GM18520 (cell line): ENCODE results near the gene ANAPC16.
A peak's percentile ranks its signal among the peaks of the same experiment; 100 is the strongest.
"Not testable (repeated sequence)": the region's sequence is repeated elsewhere in the genome, so short reads cannot be mapped to it uniquely, and the experiment has no call there.

Experiments
- ATAC-seq: cut with Tn5 transposase; IDR thresholded peaks from one replicate; pipeline ENCODE4 v1.9.1; 2021; ENCODE audit not compliant: unreplicated experiment

Gene ANAPC16

DNA sequence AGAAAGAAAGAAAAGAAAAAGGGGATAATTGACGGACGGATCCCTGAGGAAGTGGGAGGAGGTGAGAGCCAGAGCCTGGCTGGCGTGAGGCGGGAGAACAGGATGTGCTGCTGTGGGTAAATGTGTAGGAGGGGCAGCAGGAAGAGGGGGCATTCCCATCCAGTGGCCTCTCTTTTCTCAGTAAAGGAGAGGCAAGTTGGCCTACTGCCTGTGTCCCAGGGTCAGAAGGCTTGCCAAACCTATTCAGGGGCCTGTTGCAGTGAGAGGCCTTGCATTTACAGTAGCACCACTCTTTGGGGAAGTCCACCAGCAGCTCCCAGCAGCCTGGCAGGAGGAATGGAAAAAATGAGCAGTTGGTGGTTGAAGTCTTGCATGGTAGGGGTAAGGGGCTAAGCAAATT is 26.9 kb downstream of the ANAPC16 start:
- ATAC-seq, result no peak

DNA sequence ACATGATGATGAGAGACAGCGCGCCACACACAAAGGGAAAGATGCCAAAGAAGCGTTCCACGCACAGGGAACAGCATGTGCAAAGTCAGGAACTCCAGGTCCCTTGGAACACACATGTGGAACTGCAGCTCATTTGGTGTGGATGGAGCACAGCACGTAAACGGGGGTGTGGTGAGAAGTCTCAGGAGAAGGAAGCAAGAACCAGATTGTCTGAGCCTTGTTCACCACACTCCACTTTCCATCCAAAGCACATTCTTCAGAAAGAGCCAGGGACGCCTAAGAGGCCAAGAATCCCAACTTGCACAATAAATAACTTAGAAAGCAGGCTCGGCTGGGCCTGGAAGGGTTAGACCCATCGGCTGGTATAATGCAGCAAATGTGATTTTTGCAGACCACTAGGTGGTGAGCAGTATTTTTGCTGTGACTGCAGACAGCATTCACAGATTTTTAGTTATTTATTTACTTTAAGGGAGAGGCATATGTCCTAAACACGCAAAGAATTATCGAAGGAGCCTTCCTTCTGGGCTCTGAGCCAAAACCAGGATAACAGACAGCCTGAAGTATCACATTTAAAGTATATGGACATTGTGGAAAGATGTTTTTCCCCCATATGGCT is 28.1 kb downstream of the ANAPC16 start:
- ATAC-seq, result no peak

DNA sequence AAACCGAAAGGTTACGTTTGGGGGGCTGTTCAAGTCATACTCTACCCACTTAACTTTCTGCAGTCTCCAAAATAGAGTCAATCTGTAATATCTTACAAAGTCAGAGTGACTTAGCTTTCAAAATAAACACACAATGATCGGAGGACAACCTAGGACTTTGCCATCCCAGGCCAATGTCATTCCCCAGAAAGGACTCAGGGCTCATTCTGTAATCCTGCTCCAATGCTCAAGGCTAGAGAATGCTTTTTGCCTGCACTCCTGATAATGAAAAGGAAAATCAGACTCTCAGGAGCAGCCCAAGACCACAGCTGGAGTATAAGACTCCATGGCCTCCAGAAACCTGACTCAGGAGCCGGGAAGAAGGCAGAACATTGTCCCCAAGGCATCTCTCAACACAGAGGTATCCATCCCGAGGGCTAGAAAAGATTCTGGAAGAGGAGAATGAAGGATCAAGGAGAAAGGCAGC is 28.8 kb downstream of the ANAPC16 start:
- ATAC-seq, result no peak

DNA sequence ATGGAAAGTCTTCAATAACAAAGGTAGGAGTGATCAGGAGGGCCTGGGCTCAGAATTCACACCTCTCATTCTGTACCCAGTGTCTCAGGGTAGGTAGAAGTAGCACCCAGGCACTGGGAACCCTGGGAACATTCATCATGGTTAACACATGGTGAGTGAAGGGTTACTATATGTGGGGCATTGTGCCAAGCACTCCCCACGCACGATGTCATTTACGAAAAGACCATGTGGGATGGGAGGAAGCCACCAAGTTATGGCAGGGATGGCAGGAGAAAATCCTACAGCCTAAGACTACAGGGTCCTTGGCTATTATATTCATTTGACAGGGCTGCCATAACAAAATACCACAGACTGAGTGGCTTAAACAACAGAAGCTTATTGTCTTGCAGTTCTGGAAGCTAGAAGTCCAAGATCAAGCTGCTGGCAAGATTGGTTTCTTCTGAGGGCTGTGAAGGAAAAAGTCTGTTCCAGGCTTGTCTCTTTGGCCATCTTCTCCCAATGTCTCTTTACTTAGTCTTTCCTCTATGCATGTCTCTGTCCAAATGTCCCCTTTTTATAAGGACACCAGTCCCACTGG is 30.2 kb downstream of the ANAPC16 start:
- no peak for ATAC-seq

GRCh38 chr10:72248468-72249151 is 32.8 kb downstream of the ANAPC16 start:
- peak; percentile 75 for ATAC-seq

GRCh38 chr10:72249176-72249862 is 33.5 kb downstream of the ANAPC16 start:
- ATAC-seq, result not testable (repeated sequence)

DNA sequence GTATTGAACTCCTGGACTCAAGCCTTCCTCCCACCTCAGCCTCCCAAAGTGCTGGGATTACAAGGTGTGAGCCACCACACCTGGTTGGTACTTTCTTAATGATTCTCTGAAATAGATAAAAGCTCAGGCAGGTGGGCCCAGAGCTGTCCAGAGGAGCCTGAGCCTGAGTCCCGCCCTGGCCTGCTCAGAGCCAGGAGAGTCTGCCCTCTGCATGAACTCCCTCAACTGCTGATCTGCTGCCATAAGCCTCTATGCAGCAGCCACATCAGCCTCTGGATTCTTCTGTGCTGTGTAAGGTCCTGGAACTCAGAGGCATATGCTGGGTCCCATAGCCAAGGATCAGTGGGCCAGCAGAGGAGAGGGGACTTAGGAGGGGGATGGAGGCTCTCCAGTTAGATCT is 34.9 kb downstream of the ANAPC16 start:
- ATAC-seq, result no peak

DNA sequence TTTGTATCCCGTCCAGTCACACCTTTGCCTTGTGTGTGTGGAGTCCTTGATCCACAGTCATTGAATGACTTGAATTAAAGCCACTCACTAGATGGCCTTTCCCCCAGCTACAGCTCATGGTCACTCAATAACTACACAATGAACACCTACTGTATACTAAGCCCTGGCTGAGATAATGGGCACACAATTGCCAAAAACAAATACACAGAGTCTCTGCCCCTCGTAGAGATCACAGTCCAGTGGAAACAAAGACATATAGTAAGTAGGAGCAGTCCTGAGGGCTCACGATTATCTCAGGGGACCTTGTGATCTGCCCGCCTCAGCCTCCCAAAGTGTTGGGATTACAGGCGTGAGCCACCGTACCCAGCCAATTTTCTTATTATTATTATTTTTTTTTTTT is 35.8 kb downstream of the ANAPC16 start:
- ATAC-seq, result no peak

DNA sequence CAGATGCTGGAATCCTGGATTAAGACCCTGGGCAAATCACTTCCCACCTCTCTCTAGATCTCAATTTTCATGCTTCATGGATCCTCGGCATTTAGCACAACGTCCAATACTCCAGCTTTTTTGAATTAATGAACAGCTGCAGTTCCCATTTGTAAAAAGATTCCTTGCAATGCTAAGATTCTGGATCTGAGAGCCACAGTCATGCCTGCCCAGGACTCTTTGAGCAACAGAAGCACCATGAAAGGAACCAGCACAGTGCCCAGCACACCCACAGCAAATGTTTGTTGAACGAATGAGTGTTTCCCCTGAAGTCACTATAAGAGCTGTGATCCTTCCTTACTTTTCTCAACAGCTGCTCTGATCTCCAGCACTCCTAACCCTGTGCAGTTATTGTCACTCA is 37.2 kb downstream of the ANAPC16 start:
- ATAC-seq, result no peak

GRCh38 chr10:72253578-72253977 is 37.8 kb downstream of the ANAPC16 start:
- no peak for ATAC-seq

- no peak for ATAC-seq
These were observed 39.2 kb downstream of the ANAPC16 start for GRCh38 chr10:72254813-72255568.

- ATAC-seq, result no peak
These were observed 40.3 kb downstream of the ANAPC16 start for GRCh38 chr10:72255977-72256729.

DNA sequence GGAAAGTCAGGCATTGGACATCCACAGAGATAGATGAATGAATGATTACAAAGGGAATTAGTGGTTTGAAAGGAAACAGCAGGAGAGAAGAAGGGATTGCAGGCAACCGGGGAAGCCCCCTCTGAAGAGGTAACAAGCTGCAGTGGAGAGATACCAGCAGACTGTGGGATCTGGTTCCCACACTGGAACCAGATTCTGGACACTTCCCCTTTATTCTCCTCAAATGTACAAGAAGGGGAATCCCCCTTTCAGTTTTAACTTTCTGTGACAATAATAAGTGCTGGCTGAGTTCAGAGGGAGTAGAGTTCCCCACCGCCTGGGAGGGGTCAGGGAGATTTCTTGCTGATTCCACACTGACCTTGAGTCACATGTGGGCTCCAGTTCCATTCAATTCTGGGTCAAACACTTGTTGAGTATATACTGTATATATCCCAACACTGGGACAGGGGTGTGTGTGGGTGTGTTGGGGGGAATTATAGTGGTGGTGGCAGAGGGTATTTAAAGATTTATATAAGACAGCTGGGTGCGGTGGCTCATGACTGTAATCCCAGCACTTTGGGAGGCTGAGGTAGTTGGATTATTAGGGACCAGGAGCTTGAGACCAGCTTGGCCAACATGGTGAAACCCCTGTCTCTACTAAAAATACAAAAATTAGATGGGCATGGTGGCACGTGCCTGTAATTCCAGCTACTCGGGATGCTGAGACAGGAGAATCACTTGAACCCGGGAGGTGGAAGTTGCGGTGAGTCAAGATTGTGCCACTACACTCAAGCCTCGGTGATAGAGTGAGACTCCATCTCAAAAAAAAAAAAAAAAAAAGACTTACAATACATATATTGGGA is 41.5 kb downstream of the ANAPC16 start:
- ATAC-seq, result no peak

DNA sequence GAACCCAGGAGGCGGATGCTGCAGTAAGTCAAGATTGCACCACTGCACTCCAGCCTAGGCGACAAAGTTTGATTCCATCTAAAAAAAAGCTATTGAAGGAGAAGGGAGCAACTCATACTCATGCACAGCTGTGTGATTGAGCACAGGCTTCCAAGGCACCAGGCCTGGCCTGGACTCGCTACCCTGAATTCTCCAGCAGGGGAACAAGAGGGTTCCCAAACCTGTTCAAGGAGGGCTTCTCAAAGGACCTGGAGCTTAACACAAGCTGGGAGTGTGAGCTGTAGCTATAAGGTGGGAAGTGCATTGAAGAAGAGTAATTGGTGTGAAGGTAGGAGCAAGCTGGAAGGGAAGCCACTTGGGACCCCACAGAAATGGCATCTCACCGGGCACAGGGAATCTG is 42.8 kb downstream of the ANAPC16 start:
- no peak for ATAC-seq

GRCh38 chr10:72259491-72260238 is 43.9 kb downstream of the ANAPC16 start:
- no peak for ATAC-seq

GRCh38 chr10:72260239-72260975 is 44.6 kb downstream of the ANAPC16 start:
- ATAC-seq, result peak; percentile 35

- peak; percentile 41 for ATAC-seq
These were observed 45.4 kb downstream of the ANAPC16 start for GRCh38 chr10:72260976-72261783.
